NCI-H187 (cell line): ENCODE measurements around the gene NCOA7.
"Not testable (repeated sequence)": the region's sequence is repeated elsewhere in the genome, so short reads cannot be mapped to it uniquely, and the experiment has no call there.

Source experiments
- DNase-seq, 2 experiments: peaks; one replicate each; lab custom pipeline; 2025; lab: John Stamatoyannopoulos, UW

Gene NCOA7

DNA sequence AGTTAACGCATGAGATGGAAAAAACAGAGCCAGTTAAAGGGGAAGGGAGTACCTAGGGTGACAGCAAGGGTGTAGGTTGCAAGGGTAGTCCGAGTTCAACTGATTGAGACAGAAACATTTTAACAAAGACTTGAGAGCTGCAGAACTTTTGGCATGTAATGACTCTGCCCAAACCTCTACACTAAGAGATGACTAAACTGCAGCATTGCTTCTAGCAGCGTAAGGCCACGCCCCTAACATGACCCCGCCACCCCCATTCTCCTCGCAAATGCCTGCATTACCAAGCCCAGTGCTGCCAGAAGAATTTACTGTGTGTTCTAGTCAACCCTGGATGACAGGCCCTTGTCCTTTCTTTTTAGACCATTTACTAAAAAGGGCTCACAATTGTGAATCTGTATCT is 159.5 kb downstream of the NCOA7 start:
- no peak for DNase-seq

DNA sequence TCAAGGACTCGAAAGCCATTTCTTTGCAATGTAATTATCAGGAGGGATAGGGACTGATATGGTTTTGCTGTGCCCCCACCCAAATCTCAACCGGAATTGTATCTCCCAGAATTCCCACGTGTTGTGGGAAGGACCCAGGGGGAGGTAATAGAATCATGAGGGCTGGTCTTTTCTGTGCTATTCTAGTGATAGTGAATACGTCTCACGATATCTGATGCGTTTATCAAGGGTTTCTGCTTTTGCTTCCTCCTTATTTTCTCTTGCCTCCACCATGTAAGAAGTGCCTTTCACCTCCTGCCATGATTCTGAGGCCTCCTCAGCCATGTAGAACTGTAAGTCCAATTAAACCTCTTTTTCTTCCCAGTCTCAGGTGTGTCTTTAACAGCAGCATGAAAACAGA is 160.0 kb downstream of the NCOA7 start:
- not testable (repeated sequence) for DNase-seq

- no peak for DNase-seq
Measured at GRCh38 chr6:125951323-125951722, 160.6 kb downstream of the NCOA7 start.

GRCh38 chr6:125952764-125953501 is 162.2 kb downstream of the NCOA7 start:
- no peak for DNase-seq

DNA sequence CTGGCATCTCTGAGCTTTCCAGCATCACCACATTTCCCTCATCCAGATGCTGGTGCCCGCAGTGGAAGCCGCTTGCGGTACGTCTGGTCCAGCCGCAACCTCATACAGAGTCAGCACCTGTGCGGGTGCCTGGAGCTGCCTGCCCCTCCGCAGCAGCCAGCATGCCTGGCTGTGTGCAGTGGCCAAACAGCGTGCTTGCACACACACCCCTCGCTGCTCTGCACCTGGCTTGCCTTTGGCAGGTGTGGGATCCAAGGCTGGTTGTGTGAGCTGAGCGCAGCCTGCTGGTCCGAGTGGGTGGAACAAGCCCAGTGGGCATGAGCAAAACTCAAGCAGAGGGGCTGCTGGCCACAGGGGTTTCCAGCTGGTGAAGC is 162.7 kb downstream of the NCOA7 start:
- DNase-seq: no peak

DNA sequence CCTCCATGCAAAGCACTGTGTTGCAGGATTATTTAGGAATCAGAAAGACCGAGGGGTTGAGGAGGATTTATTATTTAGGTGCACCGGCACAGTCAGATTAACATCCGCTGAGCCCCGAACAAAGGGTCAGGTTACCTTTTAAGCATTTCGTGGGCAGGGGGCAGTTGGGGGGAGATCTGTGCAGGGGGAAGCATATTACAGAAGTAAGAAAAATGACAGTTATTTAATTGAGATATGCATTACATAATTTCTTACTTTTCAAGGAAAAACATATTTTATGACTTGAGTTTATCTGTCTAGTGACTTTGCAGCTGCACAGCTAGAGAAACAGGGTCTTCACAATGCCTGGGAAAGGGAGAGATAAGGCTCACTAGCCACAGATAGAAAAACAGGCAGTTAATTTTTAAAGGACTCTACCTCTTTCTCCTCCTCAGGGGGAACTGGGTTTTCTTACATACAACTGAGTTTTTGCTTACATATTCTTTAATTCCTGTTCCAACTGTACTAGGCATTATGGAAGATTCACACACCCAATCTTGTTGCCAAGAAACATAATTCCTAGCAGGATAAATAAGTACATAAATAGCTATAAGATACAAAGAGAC is 164.1 kb downstream of the NCOA7 start:
- DNase-seq: no peak

DNA sequence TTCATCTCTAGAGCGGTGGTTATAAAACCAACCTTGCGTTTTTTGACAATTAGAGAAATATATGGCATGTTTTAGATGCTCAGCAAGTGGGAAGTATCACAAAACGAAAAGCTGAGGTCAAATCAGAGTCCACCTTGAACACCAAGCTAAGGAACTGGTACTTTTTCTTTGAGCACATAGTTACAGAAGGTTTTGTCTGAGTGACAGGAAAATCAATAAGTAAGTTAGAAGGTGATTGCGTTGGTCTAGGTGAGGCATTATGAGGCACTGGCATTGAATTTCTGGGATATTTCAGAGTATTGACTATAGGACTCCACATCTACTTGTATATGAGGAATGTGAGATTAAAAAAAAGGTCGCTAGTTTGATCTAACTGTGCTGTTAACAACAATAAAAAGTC is 165.2 kb downstream of the NCOA7 start:
- no peak for DNase-seq

DNA sequence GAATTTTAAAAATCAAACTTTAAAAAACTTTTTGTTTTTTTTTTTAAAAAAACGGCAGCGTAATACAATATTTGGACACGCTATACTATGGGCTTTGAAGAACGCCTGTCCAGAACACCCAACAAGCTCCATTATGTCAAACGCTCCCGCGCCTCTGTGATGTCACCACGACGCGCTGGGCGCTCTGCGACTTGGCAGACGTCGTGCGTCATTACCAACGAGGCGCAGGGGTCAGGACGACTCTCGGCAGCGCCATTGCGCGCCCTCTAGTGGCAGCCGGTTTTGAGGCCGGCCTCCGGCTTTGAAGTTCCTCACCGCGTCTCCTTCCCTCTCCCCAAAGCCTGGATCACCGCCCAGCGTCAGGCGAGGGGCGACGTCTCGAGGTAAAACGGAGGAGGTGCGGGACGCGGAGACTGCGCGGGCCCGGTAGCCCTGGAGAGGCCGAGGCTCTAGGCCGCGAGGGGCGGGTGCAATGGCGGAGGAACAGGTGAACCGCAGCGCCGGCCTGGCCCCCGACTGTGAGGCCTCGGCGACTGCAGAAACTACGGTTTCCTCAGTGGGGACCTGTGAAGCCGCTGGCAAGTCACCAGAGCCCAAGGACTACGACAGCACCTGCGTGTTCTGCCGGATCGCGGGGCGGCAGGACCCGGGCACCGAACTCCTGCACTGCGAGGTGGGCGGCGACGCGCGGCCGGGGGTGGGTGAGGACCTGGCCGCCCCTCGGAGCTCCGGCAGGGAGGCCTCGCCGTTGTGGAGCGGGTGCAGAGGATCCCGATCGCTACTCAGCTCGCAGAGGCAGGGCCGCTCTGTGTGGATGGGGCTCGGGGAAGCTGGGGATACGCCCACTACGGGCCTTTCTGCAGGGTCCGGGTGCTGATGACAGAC is 166.0 kb downstream of the NCOA7 start, which contains the start of gene HINT3:
Gene HINT3, plus strand, starts transcription at position 265 of the 885 bp plus-strand sequence. Its CDS starts 208 bp downstream, at position 473.
- peak; percentile 93 to 94 for DNase-seq

DNA sequence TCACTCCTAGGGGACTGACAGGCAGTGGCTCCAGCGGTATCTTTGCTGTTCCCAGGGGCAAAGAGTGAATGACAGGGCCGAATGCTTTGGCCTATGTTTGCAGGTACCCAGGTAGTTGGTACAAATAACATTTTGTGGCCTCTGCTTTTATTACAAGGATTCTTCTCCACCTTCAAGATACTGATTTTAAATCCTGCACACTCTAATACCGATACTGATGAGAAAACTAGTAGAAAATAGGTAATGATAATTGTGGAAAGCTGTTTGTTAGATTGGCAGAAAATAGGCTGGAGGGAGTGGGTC is 166.6 kb downstream of the NCOA7 start:
- DNase-seq: no peak

DNA sequence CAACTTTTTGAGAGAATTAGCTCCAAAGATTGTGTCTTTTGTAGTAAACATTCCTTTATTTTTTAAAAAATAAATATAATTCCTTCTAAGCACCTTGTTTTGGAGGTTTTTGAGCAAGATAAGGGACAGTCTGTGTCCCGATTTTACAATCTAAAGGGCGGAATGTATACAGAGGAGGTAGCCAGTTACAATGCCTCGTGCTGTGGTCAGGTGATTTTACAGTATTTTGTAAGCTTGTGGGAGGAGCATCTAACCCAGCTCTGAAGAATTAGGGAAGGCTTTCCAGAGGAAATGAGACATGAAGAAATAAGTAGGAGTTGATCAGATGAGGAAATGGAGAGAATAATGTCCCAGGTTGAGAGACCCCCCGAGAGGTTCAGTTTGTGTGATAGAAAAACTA is 167.1 kb downstream of the NCOA7 start:
- DNase-seq: no peak

DNA sequence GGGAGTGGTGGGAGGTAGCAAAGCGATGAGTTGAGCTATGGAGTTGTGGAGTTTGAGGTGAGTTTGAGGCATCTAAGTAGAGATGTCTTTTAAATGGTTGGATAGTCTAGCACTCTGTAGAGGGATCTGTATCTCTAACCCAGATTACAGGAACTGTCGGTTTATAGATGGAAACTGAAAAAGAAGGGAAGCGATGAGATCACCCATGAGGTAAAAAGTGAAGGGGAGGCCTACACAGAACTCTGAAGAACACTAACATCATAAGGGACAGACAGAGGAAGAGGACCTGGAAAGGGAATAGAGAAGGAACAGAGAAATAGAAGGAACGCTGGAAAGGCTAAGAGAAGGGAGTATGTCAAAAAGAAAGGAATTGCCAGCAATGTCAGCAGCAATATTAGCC is 168.3 kb downstream of the NCOA7 start:
- DNase-seq: no peak

DNA sequence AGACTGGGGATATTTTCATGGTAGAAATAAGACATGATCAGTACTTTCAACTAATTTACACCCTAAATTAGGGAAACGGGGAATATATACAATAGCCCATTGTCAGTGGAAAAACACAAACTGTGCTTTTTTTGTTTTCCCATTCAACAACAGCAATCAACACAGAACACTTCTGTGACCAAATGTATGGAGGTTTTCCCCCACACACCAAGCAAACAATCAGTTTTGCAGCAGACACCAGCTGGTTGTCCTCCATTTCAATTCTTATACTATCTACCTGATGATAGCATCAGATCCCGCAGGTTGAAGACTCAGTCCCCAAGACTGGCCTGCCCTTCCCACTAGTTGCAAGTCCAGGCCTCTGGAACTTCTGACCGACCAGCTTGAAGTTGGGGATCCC is 170.4 kb downstream of the NCOA7 start:
- no peak for DNase-seq

GRCh38 chr6:125962900-125963497 is 172.2 kb downstream of the NCOA7 start:
- DNase-seq: no peak

GRCh38 chr6:125963817-125964216 is 173.1 kb downstream of the NCOA7 start:
- no peak for DNase-seq

GRCh38 chr6:125966569-125966968 is 175.8 kb downstream of the NCOA7 start:
- no peak for DNase-seq

DNA sequence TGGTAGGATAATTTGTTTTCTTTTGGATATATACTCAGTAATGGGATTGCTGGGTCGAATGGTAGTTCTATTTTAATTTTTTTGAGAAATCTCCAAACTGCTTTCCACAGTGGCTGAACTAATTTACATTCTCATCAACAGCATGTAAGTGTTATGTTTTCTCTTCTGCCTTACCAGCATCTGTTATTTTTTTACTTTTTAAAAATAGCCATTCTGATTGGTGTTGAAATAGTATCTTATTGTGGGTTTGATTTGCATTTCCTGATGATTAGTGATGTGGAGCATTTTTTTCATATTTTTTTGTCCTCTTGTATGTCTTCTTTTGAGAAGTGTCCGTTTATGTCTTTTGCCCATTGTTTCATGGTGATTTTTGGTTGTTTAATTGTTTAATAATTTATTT is 177.7 kb downstream of the NCOA7 start:
- DNase-seq: no peak

GRCh38 chr6:125970760-125971159 is 180.0 kb downstream of the NCOA7 start:
- no peak for DNase-seq

DNA sequence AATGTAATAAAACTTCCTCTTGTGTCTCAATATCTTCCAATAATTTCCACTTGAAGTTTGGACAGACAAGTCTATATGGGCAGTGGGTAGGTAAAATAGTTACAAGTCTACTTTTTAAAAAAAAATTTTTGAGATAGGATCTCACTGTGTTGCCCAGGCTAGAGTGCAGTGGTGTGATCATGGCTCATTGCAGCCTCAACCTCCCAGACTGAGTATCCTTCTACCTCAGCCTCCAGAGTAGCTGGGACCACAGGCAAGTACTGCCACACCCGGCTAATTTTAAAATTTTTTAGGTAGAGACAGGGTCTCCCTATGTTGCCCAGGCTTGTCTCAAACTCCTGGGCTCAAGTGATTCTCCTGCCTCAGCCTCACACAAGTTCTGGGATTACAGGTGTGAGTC is 181.7 kb downstream of the NCOA7 start:
- DNase-seq: not testable (repeated sequence)

GRCh38 chr6:125974214-125974866 is 183.6 kb downstream of the NCOA7 start:
- DNase-seq: no peak

DNA sequence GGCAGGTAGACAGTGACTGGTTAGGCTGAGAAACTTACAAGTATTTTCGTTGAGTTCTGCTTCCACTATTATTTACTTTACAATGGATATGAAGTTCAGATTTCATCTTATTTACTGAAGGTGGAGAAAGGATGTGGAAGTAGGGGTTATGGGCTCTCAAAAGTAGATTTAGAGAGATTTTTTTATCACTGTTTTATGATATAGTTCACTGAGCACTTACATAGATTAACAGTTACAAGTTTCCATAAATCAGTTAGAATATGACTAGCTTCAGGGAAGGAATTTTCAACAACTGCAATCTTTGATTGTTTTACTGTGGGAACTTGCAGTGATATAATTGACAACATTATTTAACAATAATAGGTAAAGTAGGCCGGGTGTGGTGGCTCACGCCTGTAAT is 188.3 kb downstream of the NCOA7 start:
- DNase-seq: no peak
